DOHH2 (cell line): ENCODE data around the gene KRTAP9-7.
"Not testable (repeated sequence)": the region's sequence is repeated elsewhere in the genome, so short reads cannot be mapped to it uniquely, and the experiment has no call there.

Experiments used
- H3F3A ChIP-seq: fragments of 200-600 bp; sonication (generic), shearing (Covaris generic); 2 replicates; pipeline ENCODE4 v1.6.0; 2016; ENCODE audit warnings: antibody characterized with exemption, mild to moderate bottlenecking; ENCODE audit not compliant: control insufficient read depth, insufficient read depth
- H3K27ac ChIP-seq: fragments of 200-600 bp; sonication (generic); 2 replicates; pipeline ENCODE4 v1.5.1; 2014; ENCODE audit warnings: low read depth, mild to moderate bottlenecking, low read length, moderate library complexity
- H3K27me3 ChIP-seq: fragments of 200-600 bp; sonication (generic); 2 replicates; pipeline ENCODE4 v1.6.1; 2014; ENCODE audit warnings: mild to moderate bottlenecking, low read length, mixed read lengths; ENCODE audit not compliant: control insufficient read depth
- H3K36me3 ChIP-seq: fragments of 200-600 bp; sonication (generic); 2 replicates; pipeline ENCODE4 v1.6.1; 2014; ENCODE audit warnings: mild to moderate bottlenecking, low read length, moderate library complexity, mixed read lengths; ENCODE audit not compliant: control insufficient read depth
- H3K4me1 ChIP-seq: fragments of 200-600 bp; sonication (generic); 2 replicates; pipeline ENCODE4 v1.6.1; 2014; ENCODE audit warnings: mild to moderate bottlenecking, low read length, mixed read lengths; ENCODE audit not compliant: control insufficient read depth
- H3K4me2 ChIP-seq: fragments of 200-600 bp; sonication (generic); 2 replicates; pipeline ENCODE4 v1.6.0; 2014; ENCODE audit warnings: mild to moderate bottlenecking, low read length, moderate library complexity
- H3K4me3 ChIP-seq: fragments of 200-600 bp; sonication (generic); 2 replicates; pipeline ENCODE4 v1.5.1; 2014; ENCODE audit warnings: mild to moderate bottlenecking, low read length, mixed read lengths
- H3K79me2 ChIP-seq: fragments of 200-600 bp; sonication (generic); 2 replicates; pipeline ENCODE4 v1.6.1; 2014; ENCODE audit warnings: mild to moderate bottlenecking, low read length, mixed read lengths; ENCODE audit not compliant: control insufficient read depth
- H3K9me2 ChIP-seq: fragments of 200-600 bp; sonication (generic); replicated peaks from 2 replicates; pipeline ENCODE4 v1.6.1; 2014; ENCODE audit warnings: mild to moderate bottlenecking, low read length, mixed read lengths; ENCODE audit not compliant: control insufficient read depth
- H3K9me3 ChIP-seq: fragments of 200-600 bp; sonication (generic); 2 replicates; pipeline ENCODE4 v1.6.1; 2014; ENCODE audit warnings: antibody characterized with exemption, low read length, mixed read lengths; ENCODE audit not compliant: control insufficient read depth, insufficient read depth
- H4K20me1 ChIP-seq: fragments of 200-600 bp; sonication (generic); 2 replicates; pipeline ENCODE4 v1.6.0; 2014; ENCODE audit warnings: low read depth, mild to moderate bottlenecking, antibody characterized with exemption, low read length, moderate library complexity; ENCODE audit not compliant: control insufficient read depth, insufficient read depth
- EZH2phosphoT487 ChIP-seq: fragments of 200-600 bp; sonication (generic); IDR thresholded peaks from 2 replicates; pipeline ENCODE4 v1.6.1; 2017; ENCODE audit warnings: borderline replicate concordance, mild to moderate bottlenecking, antibody characterized with exemption, low read length, moderate library complexity, mixed read lengths
- TF ChIP-seq, protein P1 (sequence below): fragments of 200-600 bp; sonication (generic); IDR thresholded peaks from one replicate; pipeline ENCODE4 v1.5.1; 2014; ENCODE audit warnings: antibody characterized with exemption, mild to moderate bottlenecking, low read depth, low read length; ENCODE audit not compliant: poor library complexity, severe bottlenecking

Gene KRTAP9-7

DNA sequence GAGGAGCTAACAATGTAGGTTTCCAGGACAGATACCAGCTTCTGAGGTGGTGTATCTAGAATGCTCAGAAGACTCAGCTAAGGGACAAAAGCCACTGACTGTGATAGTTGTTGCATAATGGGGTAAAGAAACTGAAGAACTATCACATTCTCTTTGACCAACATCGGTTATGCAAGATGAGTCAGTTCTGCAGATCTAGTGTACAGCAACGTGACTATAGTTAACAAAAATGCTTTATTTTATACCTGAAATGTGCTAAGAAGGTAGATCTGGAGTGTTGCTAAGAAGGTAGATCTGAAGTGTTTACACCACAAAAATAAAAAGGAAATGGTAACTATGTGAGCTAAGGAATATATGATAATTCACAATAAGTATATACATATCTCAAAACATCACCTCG, 7.8 kb upstream of the KRTAP9-7 start:
- Histone ChIP-seq H3K4me1 (no peaks in the 10 kb centered on the region), H3K4me2 (no peak overlapping the region), H3K9me3 (no peaks in the 10 kb centered on the region), H3K79me2 (no peaks in the 10 kb centered on the region), H3K4me3 (no peak overlapping the region), H3K36me3 (no peaks in the 10 kb centered on the region), H4K20me1 (no peaks in the 10 kb centered on the region), H3K9me2 (no peaks in the 10 kb centered on the region), H3F3A (no peaks in the 10 kb centered on the region), H3K27me3 (peaks cover 23% of the 10 kb centered on the region), H3K27ac (no peak overlapping the region)
- TF ChIP-seq, protein P1, sequence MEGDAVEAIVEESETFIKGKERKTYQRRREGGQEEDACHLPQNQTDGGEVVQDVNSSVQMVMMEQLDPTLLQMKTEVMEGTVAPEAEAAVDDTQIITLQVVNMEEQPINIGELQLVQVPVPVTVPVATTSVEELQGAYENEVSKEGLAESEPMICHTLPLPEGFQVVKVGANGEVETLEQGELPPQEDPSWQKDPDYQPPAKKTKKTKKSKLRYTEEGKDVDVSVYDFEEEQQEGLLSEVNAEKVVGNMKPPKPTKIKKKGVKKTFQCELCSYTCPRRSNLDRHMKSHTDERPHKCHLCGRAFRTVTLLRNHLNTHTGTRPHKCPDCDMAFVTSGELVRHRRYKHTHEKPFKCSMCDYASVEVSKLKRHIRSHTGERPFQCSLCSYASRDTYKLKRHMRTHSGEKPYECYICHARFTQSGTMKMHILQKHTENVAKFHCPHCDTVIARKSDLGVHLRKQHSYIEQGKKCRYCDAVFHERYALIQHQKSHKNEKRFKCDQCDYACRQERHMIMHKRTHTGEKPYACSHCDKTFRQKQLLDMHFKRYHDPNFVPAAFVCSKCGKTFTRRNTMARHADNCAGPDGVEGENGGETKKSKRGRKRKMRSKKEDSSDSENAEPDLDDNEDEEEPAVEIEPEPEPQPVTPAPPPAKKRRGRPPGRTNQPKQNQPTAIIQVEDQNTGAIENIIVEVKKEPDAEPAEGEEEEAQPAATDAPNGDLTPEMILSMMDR = no peak
- no peak for TF ChIP-seq EZH2phosphoT487

DNA sequence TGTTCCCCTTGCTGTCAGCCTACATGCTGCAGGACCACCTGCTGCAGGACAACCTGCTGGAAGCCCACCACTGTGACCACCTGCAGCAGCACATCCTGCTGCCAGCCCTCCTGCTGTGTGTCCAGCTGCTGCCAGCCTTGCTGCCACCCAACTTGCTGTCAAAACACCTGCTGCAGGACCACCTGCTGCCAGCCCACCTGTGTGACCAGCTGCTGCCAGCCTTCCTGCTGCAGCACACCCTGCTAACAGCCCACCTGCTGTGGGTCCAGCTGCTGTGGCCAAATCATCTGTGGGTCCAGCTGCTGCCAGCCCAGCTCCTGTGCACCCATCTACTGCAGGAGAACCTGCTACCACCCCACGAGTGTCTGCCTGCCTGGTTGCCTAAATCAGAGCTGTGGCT, 4.2 kb upstream of the KRTAP9-7 start:
- not testable (repeated sequence) for H3K36me3 ChIP-seq, H3K79me2 ChIP-seq
- H3K27me3 ChIP-seq = peaks cover 33% of the 10 kb centered on the region

DNA sequence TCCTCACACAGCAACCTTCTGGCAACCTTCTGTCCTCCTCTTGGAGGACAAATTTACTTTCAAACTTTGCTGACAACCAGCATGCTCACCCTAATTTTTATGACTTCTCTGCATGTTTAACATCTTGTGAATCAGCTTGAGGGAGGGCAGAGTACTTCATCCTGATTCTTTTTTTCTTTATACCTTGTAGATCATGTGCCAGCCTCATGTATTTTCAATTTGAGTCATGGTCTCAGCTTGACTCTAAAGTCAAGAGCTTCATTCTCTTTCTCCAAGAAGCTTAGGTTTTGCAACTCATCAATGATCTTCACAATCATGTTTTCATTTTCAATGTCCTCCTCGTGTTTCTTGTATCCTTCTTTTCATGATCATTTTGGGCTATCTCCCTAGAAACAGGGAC, 3.6 kb upstream of the KRTAP9-7 start:
- peaks cover 34% of the 10 kb centered on the region for H3K27me3 ChIP-seq
- no peak overlapping the region for H3K27ac ChIP-seq
- no peak overlapping the region for H3K4me3 ChIP-seq
- no peaks in the 10 kb centered on the region for H3K9me2 ChIP-seq
- H3K79me2 ChIP-seq = no peaks in the 10 kb centered on the region
- H4K20me1 ChIP-seq = no peaks in the 10 kb centered on the region
- H3K9me3 ChIP-seq = no peaks in the 10 kb centered on the region
- TF ChIP-seq EZH2phosphoT487 = no peak
- TF ChIP-seq, protein P1 = no peak
- H3K4me1 ChIP-seq = no peaks in the 10 kb centered on the region
- no peaks in the 10 kb centered on the region for H3K36me3 ChIP-seq
- H3F3A ChIP-seq = no peaks in the 10 kb centered on the region
- no peak overlapping the region for H3K4me2 ChIP-seq

More for the DNA sequence above, 4.2 kb upstream of the KRTAP9-7 start:
- not testable (repeated sequence) for H3K4me3 ChIP-seq, H3K9me2 ChIP-seq, H4K20me1 ChIP-seq, H3K4me2 ChIP-seq, H3K27ac ChIP-seq, H3K9me3 ChIP-seq, H3K4me1 ChIP-seq, H3F3A ChIP-seq

DNA sequence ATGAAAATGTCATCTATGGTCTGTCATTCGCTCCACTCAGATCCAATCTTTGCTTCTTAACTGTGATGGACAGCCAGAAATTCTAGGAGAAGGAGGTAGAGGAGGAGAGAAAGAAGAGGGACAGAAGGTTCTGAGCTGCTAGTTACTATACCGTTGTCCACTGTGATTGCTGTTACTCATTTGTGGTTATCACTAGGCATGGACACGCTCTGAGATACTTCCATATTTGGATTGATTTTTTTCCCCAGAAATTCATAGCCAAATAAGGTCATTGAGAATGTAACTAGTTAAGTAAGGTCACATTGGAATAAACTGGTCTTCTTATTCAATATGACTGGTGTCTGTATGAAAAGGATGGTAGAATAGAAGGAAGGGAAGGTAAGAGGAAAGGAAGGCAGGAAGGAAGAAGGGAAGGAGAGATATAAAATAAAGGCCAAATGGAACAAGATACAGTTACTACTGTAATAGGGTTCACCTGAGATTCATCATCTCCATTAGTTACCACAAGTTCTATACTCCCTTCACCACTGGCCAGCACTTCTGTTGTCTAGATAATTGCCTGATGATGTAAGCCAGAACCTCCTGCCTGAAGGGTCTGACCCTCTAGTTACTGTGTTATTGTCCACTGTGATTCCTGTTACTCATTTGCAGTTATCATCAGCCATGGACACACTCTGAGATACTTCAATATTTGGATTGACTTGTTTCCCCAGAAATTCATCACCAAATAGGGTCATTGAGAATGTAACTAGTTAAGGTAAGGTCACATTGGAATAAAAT, 2.9 kb downstream of the KRTAP9-7 start:
- peaks cover 27% of the 10 kb centered on the region for H3K27me3 ChIP-seq
- no peaks in the 10 kb centered on the region for H3F3A ChIP-seq
- H3K4me3 ChIP-seq = no peak overlapping the region

More for the DNA sequence above, 2.9 kb downstream of the KRTAP9-7 start:
- no peak overlapping the region for H3K4me2 ChIP-seq
- no peaks in the 10 kb centered on the region for H3K79me2 ChIP-seq
- no peaks in the 10 kb centered on the region for H3K9me2 ChIP-seq
- TF ChIP-seq, protein P1 = no peak
- no peak for TF ChIP-seq EZH2phosphoT487
- no peaks in the 10 kb centered on the region for H4K20me1 ChIP-seq
- H3K36me3 ChIP-seq = no peaks in the 10 kb centered on the region
- H3K4me1 ChIP-seq = no peaks in the 10 kb centered on the region
- H3K27ac ChIP-seq = no peak overlapping the region
- H3K9me3 ChIP-seq = no peaks in the 10 kb centered on the region
